HepG2 (cell line): ENCODE results near the gene TNFAIP3. TPM values are rescaled to one million over a fixed set of nuclear protein-coding genes. Genes with fewer than 3 reads are reported as not detected.

Source experiments
- ATAC-seq: fragments of 200-7000 bp; cut with Tn5 transposase; 3 replicates; pipeline ENCODE4 v1.9.1; 2020; ENCODE audit warnings: mild to moderate bottlenecking, moderate library complexity
- BruUV-seq: library from RNA; stranded (reverse); fragments of 400-500 nt; replicated peaks from 2 replicates; lab custom pipeline; 2021; lab: Mats Ljungman, UMichigan
- CTCF ChIA-PET: fragments of 300-600 bp; formaldehyde crosslinking; extraction: SDS; loops from one replicate; lab custom pipeline; 2021; ENCODE audit warnings: low total read pairs, inconsistent platforms, low intra/inter-chr PET ratio; lab: Yijun Ruan, JAX
- POLR2A ChIA-PET: fragments of 350-600 bp; sonication (Branson Sonifier 250); formaldehyde crosslinking; loops from one replicate; lab custom pipeline; 2020; ENCODE audit warnings: antibody characterized with exemption, inconsistent platforms; lab: Yijun Ruan, JAX
- DNase-seq: peaks from one replicate; pipeline ENCODE4 v3.0.0-alpha.2; 2015; ENCODE audit warnings: low spot score
- FAIRE-seq: peaks from 3 replicates; lab custom pipeline; 2011; peaks lifted over from hg19 to GRCh38; lab: Jason Lieb, UNC
- H2AFZ ChIP-seq: one replicate; pipeline ENCODE4 v1.6.1; 2011; ENCODE audit warnings: low read length, inconsistent platforms
- H3K27ac ChIP-seq: fragments of 300-600 bp; 3 replicates; pipeline ENCODE4 v1.8.0; 2011; ENCODE audit warnings: mixed run types, mild to moderate bottlenecking, mixed read lengths, low read length, inconsistent platforms; ENCODE audit not compliant: insufficient read depth; ENCODE audit errors: extremely low read length
- H3K27me3 ChIP-seq, 2 experiments: fragments of 200-600 bp in 1 of 2; 2 replicates in 1 of 2; 3 replicates in 1 of 2; pipeline versions ENCODE4 v1.6.0 to v1.8.0; 2011; ENCODE audit warnings: low read length in 2 of 2, mild to moderate bottlenecking in 2 of 2, moderate library complexity in 2 of 2, inconsistent platforms in 1 of 2; ENCODE audit not compliant: insufficient read depth in 2 of 2, control insufficient read depth in 1 of 2
- H3K36me3 ChIP-seq, 2 experiments: fragments of 200-600 bp in 1 of 2; replicated peaks in 1 of 2; 2 replicates in 1 of 2; 3 replicates in 1 of 2; pipeline versions ENCODE4 v1.5.1 to v1.8.0; 2011; ENCODE audit warnings: low read length in 2 of 2, inconsistent platforms in 1 of 2; ENCODE audit not compliant: insufficient read depth in 2 of 2, control insufficient read depth in 1 of 2
- H3K4me1 ChIP-seq: 2 replicates; pipeline ENCODE4 v1.5.1; 2012; ENCODE audit warnings: low read length, inconsistent platforms; ENCODE audit not compliant: insufficient read depth
- H3K4me2 ChIP-seq: 2 replicates; pipeline ENCODE4 v1.6.0; 2011; ENCODE audit warnings: low read depth, low read length, inconsistent platforms
- H3K4me3 ChIP-seq, 3 experiments: fragments of 200-600 bp in 1 of 3; sonication (generic), shearing (Covaris generic) in 1 of 3; replicated peaks in 1 of 3; 2 replicates each; pipeline ENCODE4 v1.5.1; 2011 to 2016; ENCODE audit warnings: low read length in 3 of 3, inconsistent platforms in 2 of 3, low read depth in 2 of 3, mild to moderate bottlenecking in 2 of 3, control low read depth in 1 of 3, mixed read lengths in 1 of 3; ENCODE audit not compliant: insufficient read depth in 1 of 3
- H3K79me2 ChIP-seq: one replicate; pipeline ENCODE4 v1.6.1; 2011; ENCODE audit warnings: low read length, inconsistent platforms; ENCODE audit not compliant: insufficient read depth
- H3K9ac ChIP-seq: 2 replicates; pipeline ENCODE4 v1.6.0; 2011; ENCODE audit warnings: mild to moderate bottlenecking, low read depth, low read length, inconsistent platforms; ENCODE audit not compliant: insufficient read depth
- H3K9me3 ChIP-seq: 2 replicates; pipeline ENCODE4 v1.5.1; 2012; ENCODE audit warnings: mild to moderate bottlenecking, low read length
- H4K20me1 ChIP-seq: 2 replicates; pipeline ENCODE4 v1.6.0; 2011; ENCODE audit warnings: inconsistent platforms, mild to moderate bottlenecking, low read length, moderate library complexity; ENCODE audit not compliant: insufficient read depth
- ADNP ChIP-seq: sonication (generic); formaldehyde crosslinking; IDR thresholded peaks from 2 replicates; pipeline ENCODE4 v1.4.0; 2020; ENCODE audit warnings: missing genetic modification reagents
- ATF7-NPFF ChIP-seq: sonication (generic); formaldehyde crosslinking; IDR thresholded peaks from 2 replicates; pipeline ENCODE4 v1.8.1; 2023; ENCODE audit warnings: mild to moderate bottlenecking, low read depth, missing genetic modification reagents, moderate library complexity
- ELF1 ChIP-seq: sonication (generic); formaldehyde crosslinking; IDR thresholded peaks from 2 replicates; pipeline ENCODE4 v1.4.0; 2020; ENCODE audit warnings: missing genetic modification reagents
- HOXD1 ChIP-seq: sonication (generic); formaldehyde crosslinking; IDR thresholded peaks from 2 replicates; pipeline ENCODE4 v1.5.0; 2020; ENCODE audit warnings: missing genetic modification reagents
- MAFF ChIP-seq: IDR thresholded peaks from 2 replicates; pipeline ENCODE4 v1.6.1; 2011; ENCODE audit warnings: low read depth, low read length, improper control_type of control experiment
- NFE2L2 ChIP-seq: fragments of 150-350 bp; IDR thresholded peaks from 2 replicates; pipeline ENCODE4 v1.6.1; 2014; ENCODE audit warnings: low read length
- PCBP1 ChIP-seq: fragments of 200-400 bp; formaldehyde crosslinking; IDR thresholded peaks from 2 replicates; pipeline ENCODE4 v1.6.1; 2017; ENCODE audit warnings: mild to moderate bottlenecking, low read depth, low read length, borderline replicate concordance
- SALL1 ChIP-seq: sonication (generic); formaldehyde crosslinking; IDR thresholded peaks from 2 replicates; pipeline ENCODE4 v1.8.0; 2022; ENCODE audit warnings: mild to moderate bottlenecking, missing genetic modification reagents
- SOX13 ChIP-seq, 3 experiments: fragments of 450-650 bp in 1 of 3; sonication (generic) in 1 of 3; formaldehyde crosslinking in 1 of 3; IDR thresholded peaks in 2 of 3; conservative IDR thresholded peaks in 1 of 3; 2 replicates each; pipeline versions ENCODE4 v1.5.0 to v1.6.1; 2016 to 2020; ENCODE audit warnings: antibody characterized with exemption in 1 of 3, mild to moderate bottlenecking in 1 of 3, missing compliant biosample characterization in 1 of 3, missing genetic modification reagents in 1 of 3, moderate library complexity in 1 of 3
- ZNF33B ChIP-seq: sonication (generic); formaldehyde crosslinking; IDR thresholded peaks from 2 replicates; pipeline ENCODE4 v1.5.1; 2020; ENCODE audit warnings: mild to moderate bottlenecking, missing genetic modification reagents
- ZNF430 ChIP-seq: sonication (generic); formaldehyde crosslinking; IDR thresholded peaks from 2 replicates; pipeline ENCODE4 v1.9.0; 2021; ENCODE audit warnings: mild to moderate bottlenecking, missing genetic modification reagents
- ZNF431 ChIP-seq: sonication (generic); formaldehyde crosslinking; IDR thresholded peaks from 2 replicates; pipeline ENCODE4 v1.9.0; 2022; ENCODE audit warnings: missing genetic modification reagents, low read depth, mild to moderate bottlenecking, borderline replicate concordance
- ZNF503 ChIP-seq: sonication (generic); formaldehyde crosslinking; IDR thresholded peaks from 2 replicates; pipeline ENCODE4 v1.4.0; 2020; ENCODE audit warnings: missing genetic modification reagents
- ZNF670 ChIP-seq: sonication (generic); formaldehyde crosslinking; IDR thresholded peaks from 2 replicates; pipeline ENCODE4 v1.8.0; 2022; ENCODE audit warnings: mild to moderate bottlenecking, missing genetic modification reagents, borderline replicate concordance
- ZUFSP ChIP-seq: sonication (generic); formaldehyde crosslinking; IDR thresholded peaks from 2 replicates; pipeline ENCODE4 v1.9.0; 2021; ENCODE audit warnings: missing genetic modification reagents, mild to moderate bottlenecking, borderline replicate concordance
- WGBS: methylation state at CpG from one replicate; pipeline ENCODE4 v1.1.6; 2017; ENCODE audit warnings: low lambda C conversion rate; 5-methylcytosine and 5-hydroxymethylcytosine counted together
- in situ Hi-C: cut with HindIII; loops from 2 replicates; pipeline ENCODE4 v1.10.0; 2017; ENCODE audit warnings: low pct_unique_long_range_greater_than_20kb; ENCODE audit not compliant: extremely low pct_ligation_motif_present
- intact Hi-C: fragments of 100-400 bp; cut with micrococcal nuclease; formaldehyde crosslinking; loops from one replicate; pipeline ENCODE4 v1.10.0; 2022; ENCODE audit not compliant: unreplicated experiment
- polyA plus RNA-seq, 8 experiments: library from polyadenylated mRNA; depleted of rRNA in 3 of 8; stranded (reverse) in 7 of 8; unstranded in 1 of 8; fragments of >200 nt; fragmentation: Illumina TruSeq in 4 of 8; extraction: Trizol in 4 of 8; gene quantifications; 2 replicates each; pipeline versions ENCODE4 v1.2.1 to v1.2.3, GENCODE V29; 2011 to 2016; ENCODE audit warnings: low read depth in 4 of 8, missing spikeins in 1 of 8, mixed read lengths in 1 of 8; ENCODE audit not compliant: insufficient read depth in 1 of 8
- total RNA-seq, 5 experiments: library from RNA; depleted of rRNA; stranded (reverse); fragments of >200 nt; fragmentation: Illumina TruSeq; extraction: Trizol; gene quantifications; 2 replicates each; pipeline ENCODE4 v1.2.3, GENCODE V29; 2016; ENCODE audit warnings: low read depth in 1 of 5

TNFAIP3 gene
- total and polyA plus RNA-seq, 2 of the 13 experiments (the other 11 are each of a cell fraction or from before 2014, with no cell fraction given) = 28.2 to 47.1 TPM

DNA sequence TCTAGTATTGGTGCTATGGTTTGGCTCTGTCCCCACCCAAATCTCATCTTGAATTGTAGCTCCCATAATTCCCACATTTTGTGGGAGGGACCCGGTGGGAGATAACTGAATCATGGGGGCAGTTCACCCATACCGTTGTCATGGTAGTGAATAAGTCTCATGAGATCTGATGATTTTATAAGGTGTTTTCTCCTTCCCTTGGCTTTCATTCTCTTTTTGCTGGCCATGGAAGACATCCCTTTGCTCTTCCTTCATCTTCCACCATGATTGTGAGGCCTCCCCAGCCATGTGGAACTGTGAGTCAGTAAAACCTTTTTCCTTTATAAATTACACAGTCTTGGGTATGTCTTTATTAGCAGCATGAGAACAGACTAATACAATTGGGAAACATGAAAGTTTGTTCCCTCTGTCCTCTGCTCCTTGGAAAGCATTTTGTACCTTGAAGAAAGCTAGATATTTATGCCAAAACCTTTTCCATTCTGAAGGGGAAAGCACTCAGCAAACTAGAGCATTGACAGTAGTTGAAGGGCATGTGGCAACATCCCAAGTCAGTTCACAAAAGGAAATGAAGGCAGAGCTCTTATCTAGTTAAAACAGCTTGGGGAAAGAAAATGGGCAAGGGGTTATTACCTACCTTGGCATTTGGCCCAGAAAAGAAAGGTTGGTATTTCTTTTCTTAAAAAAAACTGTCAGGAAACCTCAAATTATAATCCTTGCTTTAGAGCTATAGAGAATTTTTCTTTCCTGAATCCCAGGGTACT is 10.7 kb upstream of the TNFAIP3 start:
- H3K4me2 ChIP-seq = no peak overlapping the region
- H3K27ac ChIP-seq = no peak overlapping the region
- H3K36me3 ChIP-seq = no peaks in the 10 kb centered on the region
- no peak overlapping the region for H3K9ac ChIP-seq
- BruUV-seq = no TSS peak
- no peaks in the 10 kb centered on the region for H4K20me1 ChIP-seq
- TF ChIP-seq ELF1 (CRISPR knock-in tag) (no peak), ZNF431 (CRISPR knock-in tag) (peak; percentile 78)
- FAIRE-seq (no peak), ATAC-seq (no peak), DNase-seq (no peak)
- H3K27me3 ChIP-seq = no peaks in the 10 kb centered on the region
- H3K79me2 ChIP-seq = no peaks in the 10 kb centered on the region
- no peak overlapping the region for H2AFZ ChIP-seq
- no peaks in the 10 kb centered on the region for H3K9me3 ChIP-seq
- 90% methylated on average over 2 of the region's 2 CpGs for WGBS
- H3K4me3 ChIP-seq = no peak overlapping the region
- ChIA-PET POLR2A (no interaction called here), CTCF (no interaction called here)
- intact Hi-C loops = no loop called here
- in situ Hi-C loops = no loop called here
- H3K4me1 ChIP-seq = peaks cover 2% of the 10 kb centered on the region

DNA sequence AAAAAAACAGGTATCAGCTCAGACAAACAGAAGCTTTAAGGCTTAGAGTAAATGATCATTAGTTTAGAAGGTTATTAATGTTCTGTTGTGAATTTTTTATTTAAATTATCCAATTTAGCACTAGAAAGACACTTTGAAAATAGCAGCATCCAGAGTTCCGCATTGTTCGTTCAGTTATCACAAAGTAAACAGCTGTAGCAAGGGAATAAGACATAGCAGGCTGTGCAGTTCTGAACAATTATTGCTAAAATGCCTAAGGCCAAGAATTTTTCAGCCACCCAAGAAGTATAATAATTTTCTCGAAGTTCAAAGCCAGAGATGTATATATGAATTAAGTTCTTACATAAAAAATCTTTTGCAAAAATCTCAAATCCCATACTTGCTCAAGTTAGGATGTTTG is 8.0 kb upstream of the TNFAIP3 start:
- intact Hi-C loops = no loop called here
- TF ChIP-seq ZNF430 (CRISPR knock-in tag) (no peak), ZUFSP (CRISPR knock-in tag) (no peak), PCBP1 (no peak), ZNF670 (CRISPR knock-in tag) (no peak), MAFF (no peak), ZNF503 (CRISPR knock-in tag) (no peak), HOXD1 (no peak), NFE2L2 (no peak), SALL1 (CRISPR knock-in tag) (no peak), ZNF33B (no peak), SOX13 (IDR thresholded peaks at IDR 0.05) (no peak), SOX13 (CRISPR knock-in tag; conservative IDR thresholded peaks at IDR 0.05 in 1 of 2, IDR thresholded peaks at IDR 0.05 in 1 of 2) (no peak), ATF7-NPFF (CRISPR knock-in tag) (no peak), ADNP (CRISPR knock-in tag) (no peak)

More for the DNA sequence above, 8.0 kb upstream of the TNFAIP3 start:
- H3K27me3 ChIP-seq = no peaks in the 10 kb centered on the region
- ChIA-PET CTCF (no interaction called here), POLR2A (no interaction called here)
- no peak overlapping the region for H3K4me3 ChIP-seq
- in situ Hi-C loops = no loop called here
- no TSS peak for BruUV-seq
- no peaks in the 10 kb centered on the region for H3K79me2 ChIP-seq
- no peak for ATAC-seq
- no peak overlapping the region for H3K4me2 ChIP-seq
- no peak for FAIRE-seq
- no peaks in the 10 kb centered on the region for H3K9me3 ChIP-seq
- H3K4me1 ChIP-seq = peaks cover 28% of the 10 kb centered on the region
- no peak overlapping the region for H3K9ac ChIP-seq
- no peak overlapping the region for H3K27ac ChIP-seq
- 67% methylated on average over 3 of the region's 3 CpGs for WGBS
- no peak for DNase-seq
- H4K20me1 ChIP-seq = no peaks in the 10 kb centered on the region
- H2AFZ ChIP-seq = no peak overlapping the region
- no peaks in the 10 kb centered on the region for H3K36me3 ChIP-seq
